H1 (cell line): ENCODE results near the gene SIM2.

Experiments used
- CREB1 ChIP-seq: IDR thresholded peaks from 2 replicates; pipeline ENCODE4 v1.6.1; 2012; ENCODE audit warnings: inconsistent platforms
- CTCF ChIP-seq, 3 experiments: IDR thresholded peaks; 1 replicate in 2 of 3; 2 replicates in 1 of 3; pipeline versions ENCODE4 v1.5.1 to v1.6.1; 2011; ENCODE audit warnings: low read length in 3 of 3, mild to moderate bottlenecking in 3 of 3, inconsistent platforms in 2 of 3, low read depth in 1 of 3, moderate library complexity in 1 of 3; ENCODE audit not compliant: insufficient read depth in 1 of 3; ENCODE audit errors: control extremely low read depth in 1 of 3
- EP300 ChIP-seq, 2 experiments: IDR thresholded peaks; 1 replicate in 1 of 2; 2 replicates in 1 of 2; pipeline ENCODE4 v1.6.1; 2011 to 2012; ENCODE audit warnings: low read depth in 2 of 2, low read length in 2 of 2, mild to moderate bottlenecking in 2 of 2, borderline replicate concordance in 1 of 2, inconsistent platforms in 1 of 2, moderate library complexity in 1 of 2
- JUND ChIP-seq: IDR thresholded peaks from 2 replicates; pipeline ENCODE4 v1.6.1; 2011; ENCODE audit warnings: mild to moderate bottlenecking, improper control_type of control experiment, low read length

GRCh38 chr21:36757196-36757595 is 58.3 kb downstream of the SIM2 start:
- TF ChIP-seq CTCF (IDR thresholded peaks at IDR 0.05; ENCODE audit: control extremely low read depth in 1 of 3, insufficient read depth in 1 of 3, low read depth in 1 of 3, low read length in 3 of 3), result peak in 2 of 3 experiments; percentile 8 to 29; a peak in 2 of 4 replicates
- no peak for TF ChIP-seq JUND
- TF ChIP-seq EP300 (IDR thresholded peaks at IDR 0.05; ENCODE audit: borderline replicate concordance in 1 of 2, low read depth in 2 of 2, low read length in 2 of 2), result no peak
- no peak for TF ChIP-seq CREB1
